ENCODE data around the gene KRT36.

The KRT36 gene

GRCh38 chr17:41504246-41504977 is 14.7 kb upstream of the KRT36 start:
- in situ Hi-C loops (cut with MboI; ENCODE audit: low sequenced_read_pairs): no loop called here

DNA sequence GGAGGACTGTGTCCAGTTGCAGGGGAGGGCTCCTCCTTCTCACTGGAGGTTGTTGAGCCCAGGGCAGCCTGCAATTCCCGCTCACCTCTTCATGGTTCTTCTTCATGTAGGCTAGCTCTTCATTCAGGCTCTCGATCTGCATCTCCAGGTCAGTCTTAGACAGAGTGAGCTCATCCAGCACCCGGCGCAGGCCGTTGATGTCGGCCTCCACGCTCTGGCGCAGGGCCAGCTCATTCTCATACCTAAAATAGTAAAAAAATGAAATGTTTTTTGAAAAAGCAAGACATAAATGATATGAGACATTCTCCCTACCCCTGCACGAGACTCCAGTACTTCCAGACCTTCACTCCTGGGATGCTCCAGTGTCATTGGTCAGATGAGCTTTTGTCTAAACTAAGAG is 13.5 kb upstream of the KRT36 start:
- in situ Hi-C loops (cut with MboI; ENCODE audit: low sequenced_read_pairs): no loop called here

DNA sequence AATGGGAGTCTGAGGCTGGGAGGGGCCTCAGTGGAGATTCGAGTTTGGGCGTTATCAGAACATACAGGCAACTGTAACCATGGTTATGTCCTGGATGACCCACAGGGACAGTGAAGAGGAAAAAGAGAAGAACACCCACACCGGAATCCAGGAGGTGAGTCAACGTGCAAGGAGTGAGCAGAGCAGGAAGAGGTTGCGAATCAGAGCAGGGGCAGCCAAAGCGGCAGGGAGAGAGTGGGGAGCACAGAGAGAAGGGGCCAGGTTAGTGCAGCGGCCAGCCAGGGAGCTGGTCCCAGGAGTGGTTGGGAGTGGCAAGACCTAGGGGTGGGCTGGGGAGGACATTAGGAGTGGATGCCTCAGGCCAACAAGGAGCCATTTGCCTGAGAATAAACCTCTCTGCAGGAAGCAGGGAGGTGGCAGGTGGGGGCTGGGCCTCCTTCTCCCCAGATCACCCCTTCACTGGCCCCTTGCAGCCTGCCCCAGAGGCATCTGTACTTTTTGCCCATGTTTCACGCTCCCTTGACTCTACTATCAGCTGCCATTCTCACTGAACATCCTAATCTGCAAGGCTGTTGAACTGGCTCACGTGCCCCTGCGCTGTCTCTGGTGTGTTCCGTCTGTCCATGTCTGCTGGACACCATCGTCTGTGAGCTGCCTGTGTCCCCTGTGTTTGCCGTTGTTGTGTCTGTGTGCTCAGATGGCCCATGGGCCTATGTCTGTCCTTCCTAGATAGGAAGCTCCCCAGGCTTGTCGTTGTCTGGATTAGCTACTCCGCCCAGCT is 10.6 kb upstream of the KRT36 start:
- in situ Hi-C loops (cut with MboI; ENCODE audit: low sequenced_read_pairs): no loop called here

DNA sequence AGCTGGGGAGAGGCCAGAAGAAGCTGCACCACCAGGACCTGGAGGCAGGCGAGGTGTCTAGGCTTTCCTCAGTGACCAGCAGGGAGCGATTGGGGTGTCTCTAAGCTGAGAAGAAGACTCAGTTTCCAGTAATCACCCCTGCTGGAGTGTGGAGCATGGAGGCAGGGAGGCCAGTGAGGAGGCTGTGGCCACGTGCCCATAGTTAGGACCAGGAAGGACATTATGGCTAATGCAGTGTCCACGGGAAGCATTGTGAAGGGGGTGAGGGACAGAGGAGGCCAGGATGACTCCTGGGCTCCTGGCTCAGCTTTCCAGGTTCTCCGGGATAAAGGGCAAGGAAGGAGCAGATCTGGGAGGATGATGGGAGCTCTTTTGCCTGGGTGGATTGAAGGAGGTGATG is 10.0 kb upstream of the KRT36 start:
- in situ Hi-C loops (cut with MboI; ENCODE audit: low sequenced_read_pairs): no loop called here

DNA sequence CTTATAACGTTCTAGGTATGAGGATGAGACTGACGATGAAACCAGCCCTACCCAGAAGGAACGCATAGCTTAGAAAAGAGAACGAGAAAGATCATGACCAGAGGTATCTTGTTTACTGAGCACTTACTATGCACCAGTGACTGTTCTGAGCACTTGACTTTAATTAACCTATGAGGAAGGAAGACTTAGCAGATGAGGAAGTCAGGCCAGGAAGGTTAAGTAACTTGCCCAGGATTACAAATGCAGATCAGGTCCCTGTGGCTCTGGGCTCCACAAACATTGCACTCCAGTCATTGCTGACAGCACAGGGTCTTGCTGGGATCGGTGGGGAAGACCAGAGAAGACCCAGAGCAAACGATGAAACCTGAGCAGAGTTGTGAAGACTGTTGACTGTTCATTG is 8.6 kb upstream of the KRT36 start:
- in situ Hi-C loops (cut with MboI; ENCODE audit: low sequenced_read_pairs): no loop called here

GRCh38 chr17:41496803-41497484 is 7.2 kb upstream of the KRT36 start:
- in situ Hi-C loops (cut with MboI; ENCODE audit: low sequenced_read_pairs): no loop called here

DNA sequence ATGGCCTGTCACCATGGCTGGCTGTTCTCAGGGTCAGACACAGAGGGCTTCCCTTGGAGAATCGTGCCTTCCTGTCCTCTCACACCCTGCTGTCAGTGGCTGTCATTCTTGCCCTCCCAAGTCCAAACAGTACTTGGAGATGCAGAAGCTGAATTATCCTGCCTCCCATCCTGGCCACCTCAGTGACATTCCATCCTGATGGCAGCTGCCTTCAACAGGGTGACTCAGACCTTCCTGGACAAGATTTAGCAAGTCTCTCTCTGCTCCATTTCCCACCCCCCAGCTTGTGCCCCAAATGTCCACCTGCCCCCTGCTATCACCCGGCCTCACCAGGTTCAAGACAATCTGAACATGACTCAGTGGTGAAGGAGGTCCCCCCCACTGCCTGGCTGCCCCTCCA is 4.8 kb upstream of the KRT36 start:
- in situ Hi-C loops (cut with MboI; ENCODE audit: low sequenced_read_pairs): no loop called here

- in situ Hi-C loops (cut with MboI; ENCODE audit: low sequenced_read_pairs): no loop called here
Observed at GRCh38 chr17:41492771-41493170, 3.1 kb upstream of the KRT36 start.

GRCh38 chr17:41492351-41492750 is 2.6 kb upstream of the KRT36 start:
- in situ Hi-C loops (cut with MboI; ENCODE audit: low sequenced_read_pairs): no loop called here

- in situ Hi-C loops (cut with MboI; ENCODE audit: low sequenced_read_pairs): no loop called here
Observed at GRCh38 chr17:41491476-41491875, 1.8 kb upstream of the KRT36 start.

DNA sequence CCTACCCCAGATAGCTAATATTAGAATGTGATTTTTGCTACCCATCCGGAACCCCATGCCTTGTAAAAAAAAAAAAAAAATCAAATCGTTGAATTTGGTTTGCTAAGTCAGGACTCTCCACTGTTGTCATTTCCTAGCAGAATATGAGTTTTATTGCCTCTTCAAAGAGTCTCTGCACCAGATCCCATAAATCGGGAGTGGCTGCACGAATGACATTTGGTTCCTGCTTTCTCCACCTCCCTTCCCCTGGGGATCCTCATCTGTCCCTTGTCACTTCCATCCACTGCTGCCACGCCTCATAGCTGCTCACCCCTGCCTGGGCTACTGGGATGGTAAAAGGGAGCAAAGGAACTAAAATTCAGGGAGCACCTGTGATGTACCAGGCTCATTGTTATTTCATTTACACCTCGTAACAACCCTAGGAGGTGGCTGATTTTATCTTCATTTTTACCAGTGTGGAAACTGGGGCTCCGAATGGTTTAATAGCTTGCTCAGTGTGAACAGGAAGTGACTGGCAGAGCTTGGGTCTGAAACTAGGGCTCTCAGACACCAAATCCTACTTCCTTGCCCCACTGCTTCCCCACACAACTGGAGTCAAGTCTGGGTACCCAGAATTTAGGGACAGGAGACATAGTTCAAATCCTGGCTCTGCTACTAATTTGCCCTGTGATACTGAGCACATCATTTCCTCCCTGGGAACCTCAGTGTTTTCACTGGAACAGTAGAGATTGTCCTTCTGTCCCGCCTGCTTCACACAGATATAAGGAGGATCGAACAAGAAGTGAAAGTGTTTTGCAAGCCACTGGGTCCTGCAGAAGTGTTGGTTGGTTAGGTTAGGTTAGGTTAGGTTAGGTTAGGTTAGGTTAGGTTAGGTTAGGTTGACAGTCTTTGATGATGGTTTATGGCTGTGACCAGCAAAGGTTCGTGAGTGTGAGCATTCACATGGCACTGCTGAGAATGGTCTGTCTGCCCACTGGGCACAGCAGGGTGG is 585 bp upstream of the KRT36 start:
- in situ Hi-C loops (cut with MboI; ENCODE audit: low sequenced_read_pairs): no loop called here

DNA sequence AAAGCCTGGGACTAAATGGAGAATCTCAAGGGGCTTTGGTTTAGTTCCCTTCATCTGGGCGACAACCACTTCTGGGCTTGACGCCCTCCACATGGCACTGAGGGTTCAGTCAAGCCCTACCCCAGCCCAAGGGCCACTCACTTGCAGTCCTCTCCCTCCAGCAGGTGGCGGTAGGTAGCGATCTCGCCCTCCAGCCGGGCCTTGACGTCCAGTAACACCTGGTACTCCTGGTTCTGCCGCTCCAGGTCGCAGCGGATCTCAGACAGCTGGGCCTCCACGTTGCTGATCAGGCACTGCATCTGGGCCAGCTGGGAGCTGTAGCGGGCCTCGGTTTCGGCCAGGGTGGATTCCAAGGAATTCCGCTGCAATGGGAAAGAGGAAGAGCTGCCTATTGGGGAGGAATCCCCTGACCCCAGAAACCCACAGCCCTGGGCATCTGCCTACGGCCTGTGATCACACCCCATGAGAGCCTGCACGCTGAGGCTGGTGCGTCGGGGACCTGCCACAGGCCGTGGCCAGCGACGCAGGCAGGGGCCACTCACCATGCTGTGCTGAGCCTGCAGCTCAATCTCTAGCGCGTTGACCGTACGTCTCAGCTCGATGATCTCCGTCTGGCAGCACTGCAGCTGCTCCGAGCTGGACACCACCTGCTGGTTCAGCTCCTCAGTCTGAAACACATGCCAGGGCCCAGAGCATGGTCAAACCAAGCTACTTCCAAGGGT is 2.7 kb downstream of the KRT36 start:
- in situ Hi-C loops (cut with MboI; ENCODE audit: low sequenced_read_pairs): no loop called here

GRCh38 chr17:41486316-41486715 is 3.4 kb downstream of the KRT36 start:
- in situ Hi-C loops (cut with MboI; ENCODE audit: low sequenced_read_pairs): no loop called here

DNA sequence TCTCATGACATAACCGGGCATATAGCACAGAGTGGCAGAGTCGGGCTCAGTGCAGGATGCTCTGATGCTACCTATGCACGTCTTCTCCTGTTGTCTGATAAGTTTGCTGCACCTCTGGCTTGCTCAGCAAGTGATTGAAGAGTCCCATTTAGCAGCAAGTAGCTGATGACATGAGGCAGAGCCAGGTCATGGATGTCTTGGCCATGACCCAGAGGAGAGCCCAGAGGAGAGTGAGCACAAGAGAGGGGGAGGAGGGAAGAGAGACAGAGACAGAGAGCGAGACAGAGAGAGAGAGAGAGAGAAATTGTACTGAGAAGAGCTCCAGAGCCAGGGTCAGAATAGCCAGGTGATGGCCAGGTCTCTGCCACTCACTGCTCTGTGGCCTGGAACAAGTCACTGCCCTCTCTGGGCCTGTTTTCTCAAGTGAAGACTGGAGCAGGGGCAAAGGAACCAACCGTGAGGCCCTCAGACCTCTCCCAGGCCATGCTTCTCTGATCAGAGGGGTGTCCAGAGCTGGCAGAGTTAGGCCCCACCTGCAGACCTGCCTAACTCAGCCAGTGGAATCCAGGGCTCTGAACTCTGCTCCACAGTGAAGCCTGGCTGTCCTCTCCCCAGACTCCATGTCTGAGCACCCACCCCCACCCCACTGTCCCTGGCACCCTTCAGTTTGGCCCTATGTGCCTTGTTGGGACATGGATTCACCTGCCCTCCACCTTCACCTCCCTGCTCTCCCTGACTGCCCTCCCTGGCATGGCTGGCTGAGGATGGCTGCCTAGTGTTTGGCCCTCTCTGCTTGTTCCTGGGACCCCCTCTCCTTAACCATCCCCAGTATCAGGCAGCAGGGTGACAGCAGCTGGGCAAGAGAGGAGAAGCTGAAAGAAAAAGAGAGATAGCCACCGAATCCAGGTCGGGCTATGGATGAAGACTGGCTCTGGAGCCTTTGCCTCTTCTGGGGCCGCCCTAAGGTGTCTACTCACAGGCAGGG is 4.5 kb downstream of the KRT36 start:
- in situ Hi-C loops (cut with MboI; ENCODE audit: low sequenced_read_pairs): no loop called here

GRCh38 chr17:41483991-41484826 is 5.5 kb downstream of the KRT36 start:
- in situ Hi-C loops (cut with MboI; ENCODE audit: low sequenced_read_pairs): no loop called here

DNA sequence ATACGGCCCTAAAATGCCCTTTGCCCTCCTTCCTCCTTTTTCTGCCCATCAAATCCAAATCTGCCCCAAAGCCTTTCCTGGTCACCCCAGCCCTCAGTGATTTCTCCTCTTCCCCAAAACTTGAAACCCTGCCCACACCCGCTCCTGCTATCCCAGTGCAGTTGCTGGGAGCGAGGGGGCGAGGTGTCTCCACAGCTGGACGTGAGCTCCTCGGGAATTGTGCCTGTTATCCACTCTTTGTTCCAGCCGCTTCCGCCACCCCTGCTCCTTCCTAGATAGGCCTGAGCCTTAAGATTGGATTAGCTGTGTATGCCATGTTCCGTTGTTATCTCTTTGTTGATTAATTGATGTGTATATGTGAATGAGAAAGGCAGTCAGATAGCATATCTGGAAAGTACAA is 6.2 kb downstream of the KRT36 start:
- in situ Hi-C loops (cut with MboI; ENCODE audit: low sequenced_read_pairs): no loop called here

GRCh38 chr17:41481036-41481435 is 8.7 kb downstream of the KRT36 start, which contains the start of gene KRT35:
Gene KRT35 (minus strand): TSS chr17:41481151. CDS start chr17:41481097, 54 bp downstream.
- in situ Hi-C loops (cut with MboI; ENCODE audit: low sequenced_read_pairs): no loop called here

GRCh38 chr17:41480581-41480980 is 9.1 kb downstream of the KRT36 start:
- in situ Hi-C loops (cut with MboI; ENCODE audit: low sequenced_read_pairs): no loop called here

Measured in HL-60/S4 treated with phorbol 12-myristate 13-acetate at 8.2 ng/mL for 4 days and 3 days (cell line).